WTC11 (cell line): Measurements from ENCODE around the gene EFHD2. TPM values are rescaled to one million over a fixed set of nuclear protein-coding genes. Genes with fewer than 3 reads are reported as not detected.

Source experiments
- ATAC-seq: fragments of 200-7000 bp; cut with Tn5 transposase; 2 replicates; pipeline ENCODE4 v1.10.0; 2021; ENCODE audit warnings: mild to moderate bottlenecking, moderate library complexity
- CTCF ChIA-PET: fragments of 300-600 bp; sonication (Branson Sonifier 250); formaldehyde crosslinking; loops from one replicate; lab custom pipeline; 2021; ENCODE audit warnings: antibody characterized with exemption; lab: Charles Lee
- POLR2A ChIA-PET: fragments of 350-600 bp; sonication (Branson Sonifier 250); formaldehyde crosslinking; loops from one replicate; lab custom pipeline; 2021; ENCODE audit warnings: antibody characterized with exemption; lab: Charles Lee
- DNase-seq: peaks from one replicate; pipeline ENCODE4 v3.0.0; 2021; ENCODE audit warnings: low spot score
- H3K27ac Mint-ChIP-seq: 2 replicates; pipeline ENCODE4 v1.8.0; 2021; ENCODE audit warnings: mixed read lengths
- H3K27me3 Mint-ChIP-seq: 2 replicates; pipeline ENCODE4 v1.8.0; 2021; ENCODE audit warnings: low read depth, mild to moderate bottlenecking, moderate library complexity, mixed read lengths
- H3K36me3 Mint-ChIP-seq: 2 replicates; pipeline ENCODE4 v1.8.0; 2021; ENCODE audit warnings: mixed read lengths
- H3K4me1 Mint-ChIP-seq: 2 replicates; pipeline ENCODE4 v1.8.0; 2022; ENCODE audit warnings: mixed read lengths
- H3K4me3 Mint-ChIP-seq: 2 replicates; pipeline ENCODE4 v1.8.0; 2021; ENCODE audit warnings: mild to moderate bottlenecking, moderate library complexity, mixed read lengths
- H3K9me3 Mint-ChIP-seq: 2 replicates; pipeline ENCODE4 v1.8.0; 2021; ENCODE audit warnings: mixed read lengths
- AFF4 ChIP-seq: sonication (generic); formaldehyde crosslinking; IDR thresholded peaks from 2 replicates; pipeline ENCODE4 v1.8.1; 2023; ENCODE audit warnings: mild to moderate bottlenecking, missing genetic modification reagents, borderline replicate concordance
- ATF2 ChIP-seq: sonication (generic); formaldehyde crosslinking; IDR thresholded peaks from 2 replicates; pipeline ENCODE4 v1.8.1; 2022; ENCODE audit warnings: low read depth, missing genetic modification reagents, borderline replicate concordance
- CREB1 ChIP-seq: sonication (generic); formaldehyde crosslinking; IDR thresholded peaks from 2 replicates; pipeline ENCODE4 v1.8.0; 2023; ENCODE audit warnings: mild to moderate bottlenecking, missing genetic modification reagents
- CREM ChIP-seq: sonication (generic); formaldehyde crosslinking; IDR thresholded peaks from 2 replicates; pipeline ENCODE4 v1.8.1; 2022; ENCODE audit warnings: mild to moderate bottlenecking, missing genetic modification reagents, moderate library complexity
- E2F1 ChIP-seq: sonication (generic); formaldehyde crosslinking; IDR thresholded peaks from 2 replicates; pipeline ENCODE4 v1.8.0; 2022; ENCODE audit warnings: mild to moderate bottlenecking, missing genetic modification reagents
- HMGA2 ChIP-seq: fragments of 250-450 bp; sonication (Bioruptor Pico); IDR thresholded peaks from 2 replicates; pipeline ENCODE4 v1.4.0; 2021; ENCODE audit warnings: mild to moderate bottlenecking, moderate library complexity
- NFYB ChIP-seq: sonication (generic); formaldehyde crosslinking; conservative IDR thresholded peaks from 2 replicates; pipeline ENCODE4 v1.8.0; 2022; ENCODE audit warnings: low read depth, missing genetic modification reagents
- RELA ChIP-seq: sonication (generic); formaldehyde crosslinking; IDR thresholded peaks from 2 replicates; pipeline ENCODE4 v1.8.1; 2022; ENCODE audit warnings: missing genetic modification reagents, mild to moderate bottlenecking, borderline replicate concordance
- TEAD4 ChIP-seq: sonication (generic); formaldehyde crosslinking; IDR thresholded peaks from 2 replicates; pipeline ENCODE4 v1.8.0; 2022; ENCODE audit warnings: mild to moderate bottlenecking, missing genetic modification reagents
- TP53 ChIP-seq: sonication (generic); formaldehyde crosslinking; IDR thresholded peaks from 2 replicates; pipeline ENCODE4 v1.8.1; 2023; ENCODE audit warnings: mild to moderate bottlenecking, missing genetic modification reagents
- USF2 ChIP-seq: sonication (generic); formaldehyde crosslinking; IDR thresholded peaks from 2 replicates; pipeline ENCODE4 v1.8.1; 2023; ENCODE audit warnings: mild to moderate bottlenecking, missing genetic modification reagents, moderate library complexity
- ZBTB21 ChIP-seq: sonication (generic); formaldehyde crosslinking; IDR thresholded peaks from 2 replicates; pipeline ENCODE4 v1.8.1; 2023; ENCODE audit warnings: mild to moderate bottlenecking, missing genetic modification reagents, borderline replicate concordance
- ZMAT4 ChIP-seq: fragments of 250-450 bp; sonication (Bioruptor Pico); IDR thresholded peaks from 2 replicates; pipeline ENCODE4 v1.9.0; 2021; ENCODE audit warnings: mild to moderate bottlenecking
- ZNF138 ChIP-seq: sonication (generic); formaldehyde crosslinking; conservative IDR thresholded peaks from 2 replicates; pipeline ENCODE4 v1.8.1; 2022; ENCODE audit warnings: mild to moderate bottlenecking, moderate library complexity, missing genetic modification reagents
- ZNF219 ChIP-seq: sonication (generic); formaldehyde crosslinking; IDR thresholded peaks from 2 replicates; pipeline ENCODE4 v1.8.0; 2023; ENCODE audit warnings: missing genetic modification reagents, mild to moderate bottlenecking, borderline replicate concordance
- ZNF317 ChIP-seq: sonication (generic); formaldehyde crosslinking; IDR thresholded peaks from 2 replicates; pipeline ENCODE4 v1.8.1; 2023; ENCODE audit warnings: low read depth, mild to moderate bottlenecking, moderate library complexity, missing genetic modification reagents, borderline replicate concordance
- ZNF512 ChIP-seq: sonication (generic); formaldehyde crosslinking; IDR thresholded peaks from 2 replicates; pipeline ENCODE4 v1.8.1; 2022; ENCODE audit warnings: missing genetic modification reagents, borderline replicate concordance
- ZNF532 ChIP-seq: fragments of 250-450 bp; sonication (Bioruptor Pico); IDR thresholded peaks from 2 replicates; pipeline ENCODE4 v1.9.0; 2021; ENCODE audit warnings: mild to moderate bottlenecking, borderline replicate concordance
- ZSCAN18 ChIP-seq: fragments of 250-450 bp; sonication (Bioruptor Pico); IDR thresholded peaks from 2 replicates; pipeline ENCODE4 v2.1.2; 2022; ENCODE audit warnings: mild to moderate bottlenecking, moderate library complexity
- total RNA-seq: library from RNA; stranded (reverse); gene quantifications from 3 replicates; pipeline ENCODE4 v1.2.3, GENCODE V29; 2021

The EFHD2 gene
- total RNA-seq, 1 experiment from 2014 or later = 23.8 TPM

- no peaks in the 10 kb centered on the region for H3K36me3 Mint-ChIP-seq
- TF ChIP-seq TEAD4 (CRISPR knock-in tag) (no peak), ZSCAN18 (CRISPR knock-in tag) (no peak), ZNF317 (CRISPR knock-in tag) (no peak), CREM (CRISPR knock-in tag) (no peak), ZNF138 (CRISPR knock-in tag) (no peak), RELA (no peak), NFYB (CRISPR knock-in tag) (no peak), ATF2 (CRISPR knock-in tag) (no peak), ZMAT4 (no peak), AFF4 (CRISPR knock-in tag) (no peak), HMGA2 (CRISPR knock-in tag) (no peak), ZBTB21 (CRISPR knock-in tag) (no peak), ZNF512 (CRISPR knock-in tag) (no peak), E2F1 (CRISPR knock-in tag) (no peak), USF2 (CRISPR knock-in tag) (no peak), ZNF532 (CRISPR knock-in tag) (no peak), TP53 (CRISPR knock-in tag) (no peak), ZNF219 (no peak), CREB1 (CRISPR knock-in tag) (no peak)
- H3K27ac Mint-ChIP-seq = no peak overlapping the region
- ATAC-seq (no peak), DNase-seq (no peak)
- POLR2A ChIA-PET = no interaction called here
- peaks cover 68% of the 10 kb centered on the region for H3K4me1 Mint-ChIP-seq
- peaks cover 80% of the 10 kb centered on the region for H3K27me3 Mint-ChIP-seq
- H3K4me3 Mint-ChIP-seq = no peak overlapping the region
- H3K9me3 Mint-ChIP-seq = no peaks in the 10 kb centered on the region
- CTCF ChIA-PET = interaction anchor here (0.7 to 1.8 kb wide), 3 partner anchors 8 to 271 kb away, joined by 3 to 7 read pairs (median 3); no protein-coding TSS in a partner anchor
These were observed 26.8 kb upstream of the EFHD2 start for GRCh38 chr1:15382601-15383518.
